ENCODE measurements around the gene DENND1B. TPM values are rescaled to one million over a fixed set of nuclear protein-coding genes. Genes with fewer than 3 reads are reported as not detected.

Gene DENND1B
- total RNA-seq, 1 experiment from 2014 or later, result 9.6 TPM

Other genes starting within 250 kb of the DENND1B start
- gene C1orf53, start 127.2 kb upstream of the DENND1B start, total RNA-seq (2021; ENCODE audit: unreplicated experiment), result 4.2 TPM
- 0.22 TPM for gene LHX9, start 141.9 kb upstream of the DENND1B start, total RNA-seq (2021; ENCODE audit: unreplicated experiment)

Data from HCT116 (cell line).